Adrenal gland (tissue), 12 donors: ENCODE data around the gene FAM118A. TPM values are rescaled to one million over a fixed set of nuclear protein-coding genes. Genes with fewer than 3 reads are reported as not detected.
A peak's percentile ranks its signal among the peaks of the same experiment; 100 is the strongest.
"Not testable (repeated sequence)": the region's sequence is repeated elsewhere in the genome, so short reads cannot be mapped to it uniquely, and the experiment has no call there.

Source experiments
- DNase-seq, 7 donors: peaks; one replicate each; pipeline ENCODE4 v3.0.0-alpha.2; 2019 to 2020
- H3K27ac ChIP-seq, 5 donors: fragments of 200-600 bp; sonication (generic) in 4 of 5; 1 replicate in 3 of 5; 2 replicates in 2 of 5; pipeline versions ENCODE4 v1.5.1 to v1.8.0; 2016 to 2020; ENCODE audit warnings: mild to moderate bottlenecking in 1 of 5
- H3K27me3 ChIP-seq: fragments of 200-600 bp; 2 replicates; pipeline ENCODE4 v1.8.0; 2021
- H3K36me3 ChIP-seq, 2 donors: fragments of 200-600 bp; replicated peaks in 1 of 2; 1 replicate in 1 of 2; 2 replicates in 1 of 2; pipeline versions ENCODE4 v1.5.1 to v1.8.0; 2018 to 2022
- H3K4me1 ChIP-seq, 2 donors: fragments of 200-600 bp; replicated peaks in 1 of 2; 1 replicate in 1 of 2; 2 replicates in 1 of 2; pipeline versions ENCODE4 v1.5.1 to v1.8.0; 2018 to 2021
- H3K4me3 ChIP-seq, 4 donors: fragments of 200-600 bp; sonication (generic) in 3 of 4; one replicate each; pipeline ENCODE4 v1.5.1; 2016 to 2018
- H3K9me3 ChIP-seq, 3 donors: fragments of 200-600 bp; sonication (generic) in 1 of 3; replicated peaks in 1 of 3; 1 replicate in 2 of 3; 2 replicates in 1 of 3; pipeline versions ENCODE4 v1.5.1 to v1.8.0; 2016 to 2021
- CTCF ChIP-seq, 6 experiments: fragments of 450-650 bp in 4 of 6; fragments of 200-600 bp in 2 of 6; sonication (generic) in 1 of 6; IDR thresholded peaks; 1 replicate in 5 of 6; 2 replicates in 1 of 6; pipeline versions ENCODE4 v1.5.1 to v1.8.0; 2016 to 2021; ENCODE audit warnings: antibody characterized with exemption in 6 of 6, mild to moderate bottlenecking in 2 of 6, moderate library complexity in 1 of 6
- POLR2A ChIP-seq, 2 donors: fragments of 450-650 bp; IDR thresholded peaks; one replicate each; pipeline ENCODE4 v1.6.1; 2017; ENCODE audit warnings: antibody characterized with exemption in 2 of 2, mild to moderate bottlenecking in 2 of 2, moderate library complexity in 1 of 2
- WGBS, 4 donors: extraction: QIAGEN DNeasy Blood & Tissue Kit in 2 of 4; methylation state at CpG; one replicate each; pipeline versions ENCODE4 v1.1.5 to v1.1.7; 2013 to 2017; 5-methylcytosine and 5-hydroxymethylcytosine counted together
- intact Hi-C, 2 donors: fragments of 100-400 bp; cut with DNase I; formaldehyde crosslinking; loops; one replicate each; pipeline versions ENCODE4 v1.14.1 to v1.15.0; 2022 to 2023
- polyA plus RNA-seq, 3 donors: library from polyadenylated mRNA; stranded (reverse); fragments of 200-250 nt in 2 of 3; fragments of 350-450 nt in 1 of 3; fragmentation: Illumina TruSeq in 1 of 3; extraction: RNeasy Lipid Tissue Mini Kit (QIAGEN cat#74804) in 1 of 3; gene quantifications; one replicate each; pipeline ENCODE4 v1.2.3, GENCODE V29; 2013 to 2014
- total RNA-seq, 9 donors: library from RNA; depleted of rRNA in 4 of 9; stranded (reverse); fragments of >200 nt in 4 of 9; fragments of 120-200 nt in 1 of 9; fragmentation: NEBNext Ultra II Directional in 1 of 9; extraction: Animal tissue kit (Norgen Biotek cat#: 25700) in 1 of 9; gene quantifications; one replicate each; pipeline versions ENCODE4 v1.1.0 to v1.2.4, GENCODE V29; 2013 to 2023
- donor health status: healthy with polysubstance abuse.
- donor health status: Bipolar disorder and iron deficiency.
- donor health status: DM: yes; HTN: yes; CAD: no.
- donor health status: DM: no; HTN: no; CAD: no.
- donor health status: DM: no; HTN: no; CAD: no.
- donor health status: DM: yes; HTN: yes; CAD: no.

The FAM118A gene
- total and polyA plus RNA-seq, 12 donors = 6.8 to 101 (median 17.5) TPM

- 52 to 58% (median 54%) methylated on average over 13 of the region's 13 CpGs for WGBS, 4 donors
- Histone ChIP-seq H3K9me3 (no peaks in the 10 kb centered on the region), H3K27ac (peak overlapping the region in 2 of 5 donors; percentile 34 to 73), H3K4me3 (no peak overlapping the region), H3K27me3 (no peaks in the 10 kb centered on the region), H3K36me3 (no peaks in the 10 kb centered on the region), H3K4me1 (peaks cover 7 to 18% of the 10 kb centered on the region in 2 donors)
- intact Hi-C loops = loop anchor here (2.0 to 5.0 kb wide), 4 partner anchors 161 to 281 kb away; no protein-coding TSS in a partner anchor
- peak in 6 of 7 donors; percentile 34 to 62 (median 48) for DNase-seq
- no peak for TF ChIP-seq POLR2A (IDR thresholded peaks at IDR 0.05)
Measured at GRCh38 chr22:45271667-45272201, 38.0 kb upstream of the FAM118A start.

- DNase-seq = no peak
- TF ChIP-seq CTCF (IDR thresholded peaks at IDR 0.05) (no peak), POLR2A (IDR thresholded peaks at IDR 0.05) (no peak)
- Histone ChIP-seq H3K4me3 (no peak overlapping the region), H3K9me3 (no peaks in the 10 kb centered on the region), H3K36me3 (no peaks in the 10 kb centered on the region), H3K27ac (peak overlapping the region in 2 of 5 donors; percentile 52 to 62), H3K27me3 (no peaks in the 10 kb centered on the region), H3K4me1 (peaks cover 7 to 18% of the 10 kb centered on the region in 2 donors)
- intact Hi-C loops = loop anchor here (5.0 kb wide), 3 partner anchors 160 to 280 kb away; no protein-coding TSS in a partner anchor
- 80 to 94% (median 89%) methylated on average over 3 to 7 of the region's 7 CpGs for WGBS, 4 donors
Measured at GRCh38 chr22:45272498-45272897, 37.2 kb upstream of the FAM118A start.

GRCh38 chr22:45273452-45274075 is 36.2 kb upstream of the FAM118A start:
- no peak overlapping the region for H3K4me3 ChIP-seq
- H3K4me1 ChIP-seq = peaks cover 7 to 18% of the 10 kb centered on the region in 2 donors
- no peaks in the 10 kb centered on the region for H3K27me3 ChIP-seq
- intact Hi-C loops = loop anchor here (5.0 kb wide), 3 partner anchors 159 to 279 kb away; no protein-coding TSS in a partner anchor
- no peaks in the 10 kb centered on the region for H3K9me3 ChIP-seq
- no peak for DNase-seq
- no peak for TF ChIP-seq POLR2A (IDR thresholded peaks at IDR 0.05)
- TF ChIP-seq CTCF (IDR thresholded peaks at IDR 0.05) = no peak
- WGBS, 4 donors = 74 to 88% (median 85%) methylated on average over 9 to 15 of the region's 15 CpGs
- no peaks in the 10 kb centered on the region for H3K36me3 ChIP-seq
- H3K27ac ChIP-seq = no peak overlapping the region

GRCh38 chr22:45276507-45277105 is 33.1 kb upstream of the FAM118A start:
- no peaks in the 10 kb centered on the region for H3K9me3 ChIP-seq
- intact Hi-C loops = no loop called here
- H3K4me3 ChIP-seq = no peak overlapping the region
- TF ChIP-seq POLR2A (IDR thresholded peaks at IDR 0.05) = no peak
- TF ChIP-seq CTCF (IDR thresholded peaks at IDR 0.05) = no peak
- no peak overlapping the region for H3K27ac ChIP-seq
- WGBS, 4 donors = 83 to 86% (median 84%) methylated on average over 6 to 12 of the region's 12 CpGs
- H3K4me1 ChIP-seq = peaks cover 0 to 10% of the 10 kb centered on the region in 2 donors
- no peak for DNase-seq
- no peaks in the 10 kb centered on the region for H3K27me3 ChIP-seq
- no peaks in the 10 kb centered on the region for H3K36me3 ChIP-seq

- 66 to 77% (median 73%) methylated on average over 7 of the region's 7 CpGs for WGBS, 4 donors
- H3K4me1 ChIP-seq, H3K4me3 ChIP-seq, H3K36me3 ChIP-seq, H3K27ac ChIP-seq, intact Hi-C loops, H3K27me3 ChIP-seq, DNase-seq, H3K9me3 ChIP-seq: not testable (repeated sequence)
Measured at GRCh38 chr22:45277720-45278119, 32.0 kb upstream of the FAM118A start.
